Measurements from ENCODE around the gene CSNK1G1.

Gene CSNK1G1

DNA sequence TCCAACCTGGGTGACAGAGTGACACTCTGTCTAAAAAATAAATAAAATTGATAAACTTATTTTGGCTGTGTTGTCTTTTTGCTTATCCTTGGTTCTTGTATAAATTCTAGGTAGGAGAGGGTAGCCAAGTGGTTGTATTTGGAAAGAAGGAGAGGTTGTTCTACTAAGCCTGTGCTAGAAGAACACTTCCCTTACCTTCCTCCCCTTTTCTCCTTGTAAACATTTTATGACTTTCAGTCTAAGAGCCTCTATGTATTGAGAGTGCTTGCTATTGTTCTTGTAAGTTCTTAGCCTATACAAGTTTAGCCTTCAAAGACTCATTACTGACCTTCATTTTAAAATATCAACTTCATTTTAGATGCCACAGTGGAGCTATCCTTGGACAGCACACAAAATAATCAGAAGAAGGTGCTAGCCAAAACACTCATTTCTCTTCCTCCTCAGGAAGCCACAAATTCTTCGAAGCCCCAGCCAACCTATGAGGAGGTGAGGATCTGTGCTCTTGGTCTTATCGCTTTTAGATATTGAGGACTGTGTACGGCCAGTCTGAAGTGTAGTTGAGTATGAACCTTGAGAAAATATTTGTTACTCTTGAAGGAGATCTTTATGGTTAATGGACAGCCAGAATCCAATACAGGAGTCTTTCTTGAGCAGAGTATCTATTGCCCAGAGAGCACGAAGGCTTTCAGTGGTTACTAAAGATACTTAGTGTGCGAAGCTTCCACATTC, 238.1 kb downstream of the CSNK1G1 start:
- Histone ChIP-seq H3K36me3 (ENCODE audit: insufficient read depth, low read length) (peaks cover 80% of the 10 kb centered on the region), H3K4me3 (ENCODE audit: low read depth in 1 of 2, low read length in 2 of 2) (no peak overlapping the region), H3K9me3 (ENCODE audit: low read length) (no peaks in the 10 kb centered on the region), H3K27ac (ENCODE audit: low read depth, low read length) (no peak overlapping the region), H3K27me3 (ENCODE audit: control insufficient read depth in 1 of 2, insufficient read depth in 2 of 2, low read length in 2 of 2) (no peaks in the 10 kb centered on the region), H3K9ac (ENCODE audit: low read length) (no peak overlapping the region), H3K4me1 (ENCODE audit: insufficient read depth, low read length) (no peaks in the 10 kb centered on the region)
